ENCODE results near the gene CNGA2.

CNGA2 gene

DNA sequence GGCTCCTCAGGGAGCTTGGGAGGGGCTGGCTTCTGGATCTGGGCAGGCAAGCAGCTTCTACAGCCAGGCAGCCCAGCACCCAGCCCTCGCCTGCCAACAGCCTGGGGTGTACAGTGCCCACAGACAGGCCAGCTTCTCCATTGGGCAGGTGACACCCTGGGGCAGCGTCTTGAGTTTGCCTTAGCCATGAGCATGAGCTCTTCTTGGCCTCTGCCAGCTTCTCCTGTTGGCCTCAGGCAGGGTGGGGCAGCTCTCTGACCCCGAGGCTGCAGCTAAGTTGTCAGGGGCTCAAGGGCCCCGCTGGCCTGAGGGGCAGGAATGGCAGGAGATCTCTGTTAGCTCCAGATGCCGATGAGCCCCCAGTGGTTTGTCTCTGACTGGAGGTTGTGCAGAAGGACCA lies 7.8 kb upstream of the CNGA2 start:
- Histone ChIP-seq H3K4me3 (ENCODE audit: low read depth, low read length) (no peak overlapping the region), H3K36me3 (no peaks in the 10 kb centered on the region), H3K9me3 (no peaks in the 10 kb centered on the region), H3K27me3 (no peaks in the 10 kb centered on the region), H3K4me1 (no peaks in the 10 kb centered on the region)
- no peak for TF ChIP-seq CTCF (IDR thresholded peaks at IDR 0.05; ENCODE audit: low read depth, low read length)
- no peak for DNase-seq

DNA sequence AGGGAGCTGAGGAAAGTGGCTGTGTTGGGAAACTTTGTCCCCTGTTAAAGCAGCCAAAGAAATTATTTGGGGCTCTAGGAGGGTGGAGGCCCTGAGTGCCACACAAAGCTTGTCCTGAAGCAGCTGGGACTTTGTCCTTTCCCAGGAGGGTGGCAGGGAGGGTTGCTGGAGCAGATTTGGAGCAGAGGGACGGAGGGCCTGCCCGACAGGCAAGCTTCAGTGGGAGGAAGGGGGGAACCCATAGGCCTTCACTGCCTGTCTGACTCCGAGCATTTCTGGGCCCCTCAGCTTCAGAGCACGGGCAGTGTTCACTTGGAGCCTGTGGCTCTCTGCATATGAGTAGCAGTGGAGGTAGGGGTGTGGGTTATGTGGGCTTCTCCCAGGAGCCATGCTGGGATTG lies 7.2 kb upstream of the CNGA2 start:
- H3K27me3 ChIP-seq: no peaks in the 10 kb centered on the region
- H3K9me3 ChIP-seq: no peaks in the 10 kb centered on the region
- TF ChIP-seq CTCF (IDR thresholded peaks at IDR 0.05; ENCODE audit: low read depth, low read length): no peak
- H3K36me3 ChIP-seq: no peaks in the 10 kb centered on the region
- no peaks in the 10 kb centered on the region for H3K4me1 ChIP-seq
- H3K4me3 ChIP-seq (ENCODE audit: low read depth, low read length): no peak overlapping the region
- DNase-seq: no peak

DNA sequence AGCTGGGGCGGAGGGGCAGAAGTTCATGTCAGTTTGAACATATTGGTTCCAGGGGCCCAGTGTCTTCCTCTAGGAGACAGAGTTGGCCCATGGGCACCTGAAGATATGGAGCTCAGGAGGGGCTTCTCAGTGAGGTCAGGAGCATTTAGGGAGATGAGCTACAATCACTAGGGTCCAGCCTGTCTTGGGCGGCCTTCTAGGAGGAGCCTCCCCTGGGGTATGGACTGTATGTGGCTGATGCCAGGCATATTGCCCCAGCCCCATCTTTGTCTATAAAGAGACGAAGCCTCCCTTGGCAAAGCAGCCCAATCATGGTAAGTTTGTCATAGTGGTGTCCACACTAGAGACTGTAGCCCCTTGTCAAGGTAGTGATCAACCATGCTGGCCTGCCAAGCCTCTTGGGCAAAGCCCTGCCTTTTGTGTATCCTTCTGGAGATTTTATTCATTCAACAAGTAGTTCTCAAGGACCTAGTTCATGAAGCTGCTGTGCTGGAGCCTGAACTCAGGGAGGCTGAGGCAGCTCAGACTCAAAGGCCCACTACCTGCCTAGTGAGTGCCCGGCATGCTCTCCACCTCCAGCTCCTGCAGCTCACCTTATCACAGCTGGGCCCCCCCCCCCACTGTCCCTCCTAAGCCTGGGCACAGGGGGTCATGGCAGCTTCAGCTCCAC lies 5.4 kb upstream of the CNGA2 start:
- Histone ChIP-seq H3K4me1 (no peaks in the 10 kb centered on the region), H3K27me3 (no peaks in the 10 kb centered on the region), H3K4me3 (ENCODE audit: low read depth, low read length) (no peak overlapping the region), H3K36me3 (no peaks in the 10 kb centered on the region), H3K9me3 (no peaks in the 10 kb centered on the region)
- TF ChIP-seq CTCF (IDR thresholded peaks at IDR 0.05; ENCODE audit: low read depth, low read length): no peak
- DNase-seq: no peak

DNA sequence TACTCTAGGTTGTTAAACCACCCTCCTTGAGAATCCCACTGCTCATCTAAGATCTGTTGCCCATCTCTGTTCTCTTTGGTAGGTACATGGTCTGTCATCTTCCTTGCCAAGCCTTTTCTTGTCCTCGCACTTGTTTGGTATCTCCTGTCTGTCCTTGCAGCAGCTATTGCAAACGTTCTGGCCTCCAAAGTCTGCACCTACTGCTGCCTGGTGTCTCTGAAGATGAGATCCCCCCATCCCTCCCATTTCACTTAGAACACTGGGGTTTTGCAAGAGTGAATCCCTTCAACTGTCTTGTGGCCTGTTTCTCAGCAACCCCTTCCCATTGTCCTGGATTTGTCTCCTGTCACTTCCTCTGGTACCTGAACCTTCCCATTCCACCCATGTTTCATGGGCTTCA lies 673 bp downstream of the CNGA2 start:
- no peak for TF ChIP-seq CTCF (IDR thresholded peaks at IDR 0.05; ENCODE audit: low read depth, low read length)

GRCh38 chrX:151736685-151737084 lies 2.1 kb downstream of the CNGA2 start:
- Histone ChIP-seq H3K4me3 (ENCODE audit: low read depth, low read length) (no peak overlapping the region), H3K36me3 (no peaks in the 10 kb centered on the region), H3K27me3 (no peaks in the 10 kb centered on the region), H3K9me3 (no peaks in the 10 kb centered on the region), H3K4me1 (no peaks in the 10 kb centered on the region)
- TF ChIP-seq CTCF (IDR thresholded peaks at IDR 0.05; ENCODE audit: low read depth, low read length): no peak
- DNase-seq: no peak

More for the DNA sequence above, 673 bp downstream of the CNGA2 start:
- Histone ChIP-seq H3K27me3 (no peaks in the 10 kb centered on the region), H3K4me3 (ENCODE audit: low read depth, low read length) (no peak overlapping the region), H3K9me3 (no peaks in the 10 kb centered on the region), H3K4me1 (no peaks in the 10 kb centered on the region), H3K36me3 (no peaks in the 10 kb centered on the region)
- DNase-seq: no peak

DNA sequence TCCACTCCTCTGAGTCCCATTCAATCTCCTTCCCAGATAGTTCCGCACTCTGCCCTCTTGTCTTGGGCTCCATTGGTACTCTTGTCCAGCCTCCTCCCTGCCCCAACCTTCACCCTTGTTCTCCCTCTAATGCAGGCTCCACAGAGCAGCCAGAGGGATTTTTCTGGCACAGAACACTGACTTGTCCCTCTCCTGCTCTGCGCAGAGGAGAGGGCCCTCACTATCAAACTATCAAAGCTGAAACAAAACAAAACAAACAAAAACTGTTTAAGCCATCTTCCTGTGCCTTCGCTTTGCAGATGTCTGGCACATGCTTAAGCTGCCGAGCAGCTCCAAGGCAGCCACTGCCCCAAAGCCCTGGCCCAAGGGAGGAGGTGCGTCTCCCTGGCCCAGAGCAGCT lies 2.9 kb downstream of the CNGA2 start:
- TF ChIP-seq CTCF (IDR thresholded peaks at IDR 0.05; ENCODE audit: low read depth, low read length): no peak
- Histone ChIP-seq H3K36me3 (no peaks in the 10 kb centered on the region), H3K4me3 (ENCODE audit: low read depth, low read length) (no peak overlapping the region), H3K9me3 (no peaks in the 10 kb centered on the region), H3K4me1 (no peaks in the 10 kb centered on the region), H3K27me3 (no peaks in the 10 kb centered on the region)
- no peak for DNase-seq
